ENCODE results near the gene MAP7.

MAP7 gene

DNA sequence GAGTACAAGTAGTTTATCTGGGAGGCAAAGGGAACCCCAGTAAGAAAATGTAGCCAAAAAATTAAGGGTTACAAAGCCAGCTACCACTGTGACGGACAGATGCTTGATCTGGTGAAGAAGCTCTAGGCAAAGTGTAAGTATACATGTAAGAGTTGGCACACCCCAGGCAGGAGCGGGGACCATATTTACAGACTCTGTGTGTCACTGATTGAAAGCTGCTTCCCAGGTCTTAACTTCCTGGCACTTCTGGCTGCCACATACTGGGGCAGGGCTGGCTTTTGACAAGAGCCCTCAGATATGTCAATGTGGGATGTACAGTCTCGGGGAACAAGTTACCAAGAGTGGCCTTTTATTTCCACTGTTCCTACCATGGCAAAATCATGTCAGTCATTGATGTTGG, 212.6 kb downstream of the MAP7 start:
- intact Hi-C loops (cut with micrococcal nuclease) = no loop called here
- Mint-ChIP-seq H3K9me3 (no peaks in the 10 kb centered on the region), H3K4me1 (ENCODE audit: low read depth) (no peaks in the 10 kb centered on the region), H3K4me3 (no peak overlapping the region), H3K27ac (no peak overlapping the region), H3K36me3 (ENCODE audit: low read depth) (no peaks in the 10 kb centered on the region), H3K27me3 (no peaks in the 10 kb centered on the region)

DNA sequence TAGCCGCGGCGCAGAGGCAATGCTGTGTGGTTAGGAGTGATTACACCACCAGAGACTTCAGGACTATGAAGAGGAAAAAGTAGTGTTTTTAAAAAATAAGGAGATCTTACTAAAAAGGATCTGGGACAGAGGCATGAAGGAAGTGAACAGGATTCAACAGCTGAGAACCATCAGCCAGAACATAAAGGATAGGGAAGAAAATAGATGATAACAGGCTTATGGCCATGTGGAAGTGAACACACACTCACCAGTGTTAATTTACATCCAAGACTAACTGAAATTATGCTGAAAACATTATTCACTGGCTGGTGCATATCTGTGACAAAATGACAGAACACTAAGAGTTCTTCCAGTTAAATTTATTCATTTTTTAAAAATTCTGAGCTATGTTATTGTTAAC, 213.1 kb downstream of the MAP7 start:
- Mint-ChIP-seq H3K4me3 (no peak overlapping the region), H3K9me3 (no peaks in the 10 kb centered on the region), H3K27me3 (no peaks in the 10 kb centered on the region), H3K36me3 (ENCODE audit: low read depth) (no peaks in the 10 kb centered on the region), H3K27ac (no peak overlapping the region), H3K4me1 (ENCODE audit: low read depth) (no peaks in the 10 kb centered on the region)
- intact Hi-C loops (cut with micrococcal nuclease) = no loop called here

DNA sequence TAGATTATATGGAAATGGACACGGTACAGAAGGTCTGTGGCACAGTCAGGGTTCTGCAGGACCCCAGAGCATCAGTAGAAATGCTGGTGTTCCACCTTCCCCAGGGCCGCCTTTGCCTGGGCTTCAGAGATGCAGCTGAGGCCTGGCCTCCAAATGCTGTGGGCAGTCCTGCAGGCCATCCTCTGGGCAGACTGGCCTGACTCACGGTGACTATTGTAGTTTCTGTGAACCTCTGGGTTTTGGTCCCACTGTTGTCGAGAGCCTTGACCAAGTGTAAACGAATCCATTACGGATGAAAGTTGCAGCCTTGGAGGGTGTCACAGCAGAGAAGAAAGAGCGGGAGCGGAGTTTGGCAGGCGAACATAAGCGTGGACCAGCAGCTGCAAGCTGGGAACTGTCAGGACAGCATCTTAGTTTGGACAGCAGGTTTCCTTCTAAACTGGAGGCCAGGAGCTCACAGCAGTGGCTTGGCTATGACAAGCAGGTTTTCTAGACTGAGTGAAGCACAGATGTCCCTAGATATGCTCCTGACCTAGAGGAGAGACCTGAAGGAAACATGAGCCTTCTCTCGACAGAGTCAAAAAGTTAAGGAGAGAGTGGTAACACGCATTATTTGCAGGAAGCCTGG, 214.4 kb downstream of the MAP7 start:
- no peaks in the 10 kb centered on the region for H3K4me1 Mint-ChIP-seq (ENCODE audit: low read depth)
- H3K9me3 Mint-ChIP-seq = no peaks in the 10 kb centered on the region
- H3K4me3 Mint-ChIP-seq = no peak overlapping the region
- H3K27ac Mint-ChIP-seq = no peak overlapping the region
- intact Hi-C loops (cut with micrococcal nuclease) = no loop called here
- H3K36me3 Mint-ChIP-seq (ENCODE audit: low read depth) = no peaks in the 10 kb centered on the region
- no peaks in the 10 kb centered on the region for H3K27me3 Mint-ChIP-seq

DNA sequence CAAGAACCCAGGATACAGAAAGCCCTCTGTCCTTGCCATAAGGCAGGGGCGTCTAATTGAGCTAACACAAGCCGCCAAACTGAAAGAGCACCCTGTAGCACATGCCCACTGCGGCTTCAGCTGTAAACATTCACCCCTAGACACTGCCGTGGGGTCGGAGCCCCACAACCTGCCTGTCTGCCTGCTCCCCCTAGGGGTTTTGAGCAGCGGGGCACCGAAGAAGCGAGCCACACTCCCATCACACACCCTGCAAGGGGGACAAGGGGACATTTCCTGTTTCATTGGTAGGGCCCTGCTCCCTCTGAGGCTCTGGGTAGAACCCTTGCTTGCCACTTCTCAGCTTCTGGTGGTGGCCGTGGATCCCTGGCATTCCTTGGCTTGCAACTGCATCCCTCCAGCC, 215.4 kb downstream of the MAP7 start:
- Mint-ChIP-seq H3K36me3 (ENCODE audit: low read depth) (no peaks in the 10 kb centered on the region), H3K27ac (no peak overlapping the region), H3K9me3 (no peaks in the 10 kb centered on the region), H3K4me3 (no peak overlapping the region), H3K27me3 (no peaks in the 10 kb centered on the region), H3K4me1 (ENCODE audit: low read depth) (no peaks in the 10 kb centered on the region)
- intact Hi-C loops (cut with micrococcal nuclease) = no loop called here

DNA sequence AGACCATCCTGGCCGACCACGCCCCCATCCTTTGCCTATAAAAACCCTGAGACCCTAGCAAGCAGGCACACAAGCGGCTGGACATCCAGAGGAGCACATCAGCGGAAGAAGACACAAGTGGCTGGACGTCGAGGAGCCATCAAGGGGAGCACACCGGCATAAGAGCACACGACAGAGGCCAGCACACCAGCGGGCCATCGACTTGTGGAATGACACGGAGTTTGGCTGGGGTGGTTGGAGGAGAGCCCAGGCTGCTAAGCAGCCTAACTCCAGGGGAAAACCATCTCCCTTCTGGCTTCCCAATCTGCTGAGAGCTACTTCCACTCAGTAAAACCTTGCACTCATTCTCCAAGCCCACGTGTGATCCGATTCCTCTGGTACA, 215.8 kb downstream of the MAP7 start:
- Mint-ChIP-seq H3K27ac (no peak overlapping the region), H3K4me3 (no peak overlapping the region), H3K4me1 (ENCODE audit: low read depth) (no peaks in the 10 kb centered on the region), H3K36me3 (ENCODE audit: low read depth) (no peaks in the 10 kb centered on the region), H3K27me3 (no peaks in the 10 kb centered on the region), H3K9me3 (no peaks in the 10 kb centered on the region)
- intact Hi-C loops (cut with micrococcal nuclease) = no loop called here

DNA sequence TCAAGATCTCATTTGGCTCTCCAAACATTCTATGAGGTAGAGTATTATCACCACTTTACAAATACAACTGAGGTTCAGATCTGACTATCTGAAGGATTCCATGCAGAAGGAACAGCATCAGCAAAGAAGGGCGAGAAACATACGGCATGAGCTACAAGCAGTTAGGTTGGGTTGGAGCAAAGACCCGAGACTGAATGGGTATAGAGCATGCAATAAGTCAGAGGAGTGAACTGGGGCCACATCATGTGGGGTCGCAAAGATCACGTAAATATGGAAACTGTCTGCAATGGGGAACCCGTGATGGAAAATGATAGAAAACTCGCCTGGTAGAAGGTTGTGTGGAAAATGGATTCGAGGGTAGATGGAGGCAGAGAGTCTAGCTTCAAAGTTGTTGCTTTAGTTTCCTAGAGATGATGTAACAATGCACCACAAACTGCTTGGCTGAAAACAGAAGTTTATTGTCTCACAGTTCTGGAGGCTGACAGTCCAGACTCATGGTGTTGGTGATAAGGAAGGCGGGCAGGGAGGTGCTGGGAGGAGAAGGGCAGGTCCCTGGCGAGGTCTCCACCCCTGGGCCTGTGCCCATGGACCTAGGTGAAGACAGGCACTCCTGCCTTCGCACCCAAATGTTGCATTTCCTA, 216.3 kb downstream of the MAP7 start:
- no peak overlapping the region for H3K27ac Mint-ChIP-seq

DNA sequence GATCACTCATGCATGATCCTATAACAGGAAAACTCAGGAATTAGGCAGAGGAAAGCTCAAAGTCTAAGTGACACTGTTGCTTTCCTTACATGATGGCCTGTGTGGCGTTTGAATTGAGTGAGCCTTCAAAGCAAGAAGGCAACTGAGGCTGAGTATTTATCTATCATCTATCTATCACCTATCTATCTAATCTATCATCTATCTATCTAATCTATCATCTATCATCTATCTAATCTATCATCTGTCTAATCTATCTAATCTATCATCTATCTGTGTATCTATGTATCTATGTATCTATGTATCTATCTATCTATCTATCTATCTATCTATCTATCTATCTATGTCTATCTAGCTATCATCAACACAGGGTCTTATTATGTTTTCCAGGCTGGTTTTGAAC, 218.8 kb downstream of the MAP7 start:
- no peaks in the 10 kb centered on the region for H3K4me1 Mint-ChIP-seq (ENCODE audit: low read depth)
- no peak overlapping the region for H3K4me3 Mint-ChIP-seq
- no peaks in the 10 kb centered on the region for H3K27me3 Mint-ChIP-seq
- H3K27ac Mint-ChIP-seq = no peak overlapping the region
- intact Hi-C loops (cut with micrococcal nuclease) = no loop called here
- H3K36me3 Mint-ChIP-seq (ENCODE audit: low read depth) = no peaks in the 10 kb centered on the region
- H3K9me3 Mint-ChIP-seq = no peaks in the 10 kb centered on the region

More for the DNA sequence above, 216.3 kb downstream of the MAP7 start:
- H3K36me3 Mint-ChIP-seq (ENCODE audit: low read depth) = no peaks in the 10 kb centered on the region
- H3K9me3 Mint-ChIP-seq = no peaks in the 10 kb centered on the region
- H3K27me3 Mint-ChIP-seq = no peaks in the 10 kb centered on the region
- intact Hi-C loops (cut with micrococcal nuclease) = no loop called here
- H3K4me1 Mint-ChIP-seq (ENCODE audit: low read depth) = no peaks in the 10 kb centered on the region
- no peak overlapping the region for H3K4me3 Mint-ChIP-seq

DNA sequence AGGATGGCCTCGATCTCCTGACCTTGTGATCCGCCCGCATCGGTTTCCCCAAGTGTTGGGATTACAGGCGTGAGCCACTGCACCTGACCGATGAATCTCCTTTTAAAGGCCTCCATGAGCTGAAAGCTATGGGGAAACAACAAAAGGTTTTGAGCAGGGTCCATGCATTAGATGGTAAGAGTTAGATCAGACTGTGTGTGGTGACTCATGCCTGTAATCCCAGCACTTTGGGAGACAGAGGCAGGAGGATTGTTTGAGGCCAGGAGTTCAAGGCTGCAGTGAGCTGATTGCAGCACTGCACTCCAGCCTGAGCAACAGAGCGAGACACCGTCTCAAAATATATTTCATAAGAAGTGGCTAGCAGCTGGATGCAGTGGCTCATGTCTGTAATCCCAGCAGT, 219.6 kb downstream of the MAP7 start:
- no peak overlapping the region for H3K27ac Mint-ChIP-seq
- no peaks in the 10 kb centered on the region for H3K4me1 Mint-ChIP-seq (ENCODE audit: low read depth)
- H3K27me3 Mint-ChIP-seq = no peaks in the 10 kb centered on the region
- no peaks in the 10 kb centered on the region for H3K36me3 Mint-ChIP-seq (ENCODE audit: low read depth)
- H3K4me3 Mint-ChIP-seq = no peak overlapping the region
- intact Hi-C loops (cut with micrococcal nuclease) = no loop called here
- H3K9me3 Mint-ChIP-seq = no peaks in the 10 kb centered on the region

DNA sequence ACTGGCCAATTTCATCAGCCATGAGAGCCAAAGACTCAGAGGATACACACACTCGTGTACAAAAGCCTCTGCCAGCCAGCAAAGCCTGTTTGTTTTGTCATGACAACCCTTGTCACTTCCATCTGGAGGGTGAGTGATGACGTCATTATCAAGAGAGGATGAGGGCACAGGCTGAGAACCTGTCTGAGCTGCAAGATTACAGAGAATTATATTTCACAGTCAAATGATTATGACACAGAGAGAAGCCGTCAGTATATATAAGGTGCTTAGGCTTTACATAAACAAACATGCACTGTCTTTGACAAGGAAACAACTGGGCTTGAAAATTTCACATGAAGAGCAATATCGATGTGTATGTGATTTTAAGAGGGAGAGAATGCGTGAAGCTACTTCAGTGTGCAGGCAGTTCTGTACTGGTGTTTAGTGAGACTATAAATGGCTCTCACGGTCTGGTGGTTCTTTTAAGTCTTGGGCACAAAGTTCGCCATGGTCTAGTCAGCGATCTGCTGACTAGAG, 224.1 kb downstream of the MAP7 start:
- no peak overlapping the region for H3K4me3 Mint-ChIP-seq
- no peaks in the 10 kb centered on the region for H3K27me3 Mint-ChIP-seq
- no peaks in the 10 kb centered on the region for H3K4me1 Mint-ChIP-seq (ENCODE audit: low read depth)
- intact Hi-C loops (cut with micrococcal nuclease) = no loop called here
- H3K9me3 Mint-ChIP-seq = no peaks in the 10 kb centered on the region
- no peaks in the 10 kb centered on the region for H3K36me3 Mint-ChIP-seq (ENCODE audit: low read depth)
- no peak overlapping the region for H3K27ac Mint-ChIP-seq

DNA sequence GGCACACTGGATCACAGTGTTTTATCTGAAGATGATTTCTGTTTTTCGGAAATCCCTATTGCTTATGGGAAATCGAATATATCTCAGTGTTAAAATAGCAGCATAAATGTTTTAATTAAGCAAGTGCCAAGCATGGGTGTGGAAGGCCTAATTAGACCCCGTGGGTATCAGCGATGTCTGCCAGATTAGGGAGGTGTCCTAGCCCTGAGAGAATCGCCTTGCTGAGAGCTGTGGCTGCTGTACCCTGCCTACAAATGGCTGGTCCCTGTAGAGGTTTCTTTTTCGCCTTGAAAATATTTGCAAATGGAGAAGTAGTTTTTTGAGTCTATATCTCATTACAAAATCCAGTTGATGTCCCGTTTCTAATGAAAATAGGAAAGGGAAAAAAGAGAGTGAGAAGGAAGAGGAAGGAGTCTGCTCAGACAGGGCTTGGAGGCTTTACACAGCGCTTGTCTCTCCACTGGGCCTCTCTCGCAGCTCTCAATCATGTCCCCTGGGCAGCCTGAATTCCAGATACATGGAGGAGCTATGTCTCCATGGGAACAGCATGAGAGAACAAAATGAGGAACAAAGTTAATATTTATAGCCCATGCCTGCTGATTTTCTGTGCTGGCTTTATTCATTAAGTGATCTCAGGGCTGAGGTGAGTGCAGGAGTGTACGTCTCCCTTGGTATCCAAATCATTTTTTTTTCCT, 225.4 kb downstream of the MAP7 start:
- Mint-ChIP-seq H3K4me3 (no peak overlapping the region), H3K4me1 (ENCODE audit: low read depth) (no peaks in the 10 kb centered on the region), H3K27ac (no peak overlapping the region), H3K27me3 (no peaks in the 10 kb centered on the region), H3K36me3 (ENCODE audit: low read depth) (no peaks in the 10 kb centered on the region), H3K9me3 (no peaks in the 10 kb centered on the region)
- intact Hi-C loops (cut with micrococcal nuclease) = no loop called here

DNA sequence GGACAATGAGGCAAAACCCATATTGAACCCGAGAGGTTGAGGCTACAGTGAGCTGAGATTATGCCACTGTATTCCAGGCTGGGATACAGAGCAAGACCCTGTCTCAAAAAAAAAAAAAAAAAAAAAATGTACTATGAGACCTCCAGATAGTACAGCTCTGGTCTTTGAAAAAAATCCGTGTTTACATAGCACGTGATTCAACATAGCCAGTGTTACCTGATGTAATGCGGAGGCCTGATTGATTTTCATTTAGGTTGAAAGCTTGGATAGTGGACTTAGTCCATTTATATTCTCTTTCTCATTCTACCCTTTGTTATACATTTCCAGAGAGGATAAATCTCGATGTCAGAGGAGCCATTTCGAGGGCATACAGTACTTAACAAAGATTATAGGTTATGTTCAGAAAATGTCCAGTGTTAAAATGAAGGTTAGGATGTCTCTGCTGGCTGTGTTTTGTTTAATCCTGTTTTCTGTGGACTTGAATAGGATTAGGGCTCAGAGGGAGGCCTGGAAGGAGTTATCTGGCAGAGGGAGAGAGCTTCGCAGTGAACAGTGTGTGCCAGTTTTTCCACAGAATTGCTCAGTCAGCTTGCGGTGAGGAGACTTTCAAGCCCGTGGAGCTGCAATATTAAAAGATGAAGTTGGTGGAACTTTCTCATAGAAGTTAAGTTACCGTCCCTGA, 226.7 kb downstream of the MAP7 start:
- intact Hi-C loops (cut with micrococcal nuclease) = no loop called here
- Mint-ChIP-seq H3K4me3 (no peak overlapping the region), H3K36me3 (ENCODE audit: low read depth) (no peaks in the 10 kb centered on the region), H3K27me3 (no peaks in the 10 kb centered on the region), H3K9me3 (no peaks in the 10 kb centered on the region), H3K4me1 (ENCODE audit: low read depth) (no peaks in the 10 kb centered on the region), H3K27ac (no peak overlapping the region)

DNA sequence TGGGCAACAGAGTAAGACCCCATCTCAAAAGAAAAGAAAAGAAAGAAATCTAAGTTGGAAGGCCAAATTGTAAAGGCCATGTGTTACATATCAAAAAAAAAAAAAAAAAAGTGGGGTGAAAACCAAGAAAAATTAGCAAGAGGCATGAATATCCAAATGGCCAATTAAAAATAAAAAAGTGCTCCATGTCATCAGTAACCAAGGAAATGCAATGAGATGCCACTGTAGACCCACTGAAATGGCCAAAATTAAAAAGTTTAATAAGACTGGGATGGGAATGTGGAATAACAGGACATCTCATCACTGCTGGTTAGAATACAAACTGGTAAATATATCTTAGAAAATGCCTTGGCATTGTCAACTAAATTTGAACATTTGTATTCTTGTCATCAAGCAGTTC, 230.5 kb downstream of the MAP7 start:
- Mint-ChIP-seq H3K36me3 (ENCODE audit: low read depth) (no peaks in the 10 kb centered on the region), H3K9me3 (no peaks in the 10 kb centered on the region), H3K27me3 (no peaks in the 10 kb centered on the region), H3K4me1 (ENCODE audit: low read depth) (no peaks in the 10 kb centered on the region), H3K4me3 (no peak overlapping the region), H3K27ac (no peak overlapping the region)
- intact Hi-C loops (cut with micrococcal nuclease) = loop anchor here (5.0 to 10.0 kb wide), 2 partner anchors 37 to 815 kb away; no protein-coding TSS in a partner anchor

DNA sequence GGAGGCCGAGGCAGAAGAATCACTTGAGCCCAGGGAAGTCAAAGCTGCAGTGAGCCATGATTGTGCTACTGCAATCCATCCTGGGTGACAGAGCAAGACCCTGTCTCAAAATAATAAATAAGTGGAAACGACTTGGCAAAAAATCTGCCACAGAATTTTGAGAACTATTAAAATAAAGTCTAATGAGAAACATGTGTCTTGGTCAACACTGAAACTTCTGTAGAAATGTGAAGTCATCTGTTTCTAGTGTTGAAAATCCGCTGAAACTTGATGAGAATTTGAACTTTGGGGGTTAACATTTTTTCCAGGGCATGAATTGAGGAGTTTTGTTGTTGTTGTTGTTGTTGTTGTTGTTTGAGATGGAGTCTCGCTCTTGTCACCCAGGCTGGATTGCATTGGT, 231.5 kb downstream of the MAP7 start:
- H3K27me3 Mint-ChIP-seq = no peaks in the 10 kb centered on the region
- no peak overlapping the region for H3K27ac Mint-ChIP-seq
- H3K9me3 Mint-ChIP-seq = no peaks in the 10 kb centered on the region
- no peaks in the 10 kb centered on the region for H3K36me3 Mint-ChIP-seq (ENCODE audit: low read depth)
- intact Hi-C loops (cut with micrococcal nuclease) = loop anchor here (5.0 to 10.0 kb wide), 2 partner anchors 36 to 814 kb away; no protein-coding TSS in a partner anchor
- no peaks in the 10 kb centered on the region for H3K4me1 Mint-ChIP-seq (ENCODE audit: low read depth)
- no peak overlapping the region for H3K4me3 Mint-ChIP-seq

DNA sequence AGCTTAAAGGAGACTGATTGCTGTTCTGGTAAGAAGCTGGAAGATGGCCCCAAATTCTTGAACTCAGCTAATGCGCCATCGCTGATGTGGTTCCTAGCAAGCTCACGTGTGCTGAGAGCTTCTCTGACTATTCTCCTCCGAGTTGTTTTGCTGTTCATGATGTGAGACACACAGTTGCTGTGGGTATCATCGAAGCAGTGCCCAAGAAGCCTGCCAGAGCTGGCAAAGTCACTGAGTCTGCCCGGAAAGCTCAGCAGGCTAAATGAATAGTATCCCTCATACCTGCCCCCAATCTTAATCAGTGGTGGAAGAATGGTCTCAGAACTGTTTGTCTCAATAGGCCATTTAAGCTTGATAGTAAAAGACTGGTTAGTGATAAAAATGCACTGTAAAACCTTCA, 232.3 kb downstream of the MAP7 start:
- peaks cover 4% of the 10 kb centered on the region for H3K4me1 Mint-ChIP-seq (ENCODE audit: low read depth)
- H3K27me3 Mint-ChIP-seq = peaks cover 2% of the 10 kb centered on the region
- no peak overlapping the region for H3K27ac Mint-ChIP-seq
- H3K4me3 Mint-ChIP-seq = no peak overlapping the region
- intact Hi-C loops (cut with micrococcal nuclease) = loop anchor here (2.0 to 10.0 kb wide), 3 partner anchors 36 to 865 kb away; no protein-coding TSS in a partner anchor
- no peaks in the 10 kb centered on the region for H3K36me3 Mint-ChIP-seq (ENCODE audit: low read depth)
- no peaks in the 10 kb centered on the region for H3K9me3 Mint-ChIP-seq
